ENCODE measurements around the gene RIMS4.
A peak's percentile ranks its signal among the peaks of the same experiment; 100 is the strongest.

The RIMS4 gene

DNA sequence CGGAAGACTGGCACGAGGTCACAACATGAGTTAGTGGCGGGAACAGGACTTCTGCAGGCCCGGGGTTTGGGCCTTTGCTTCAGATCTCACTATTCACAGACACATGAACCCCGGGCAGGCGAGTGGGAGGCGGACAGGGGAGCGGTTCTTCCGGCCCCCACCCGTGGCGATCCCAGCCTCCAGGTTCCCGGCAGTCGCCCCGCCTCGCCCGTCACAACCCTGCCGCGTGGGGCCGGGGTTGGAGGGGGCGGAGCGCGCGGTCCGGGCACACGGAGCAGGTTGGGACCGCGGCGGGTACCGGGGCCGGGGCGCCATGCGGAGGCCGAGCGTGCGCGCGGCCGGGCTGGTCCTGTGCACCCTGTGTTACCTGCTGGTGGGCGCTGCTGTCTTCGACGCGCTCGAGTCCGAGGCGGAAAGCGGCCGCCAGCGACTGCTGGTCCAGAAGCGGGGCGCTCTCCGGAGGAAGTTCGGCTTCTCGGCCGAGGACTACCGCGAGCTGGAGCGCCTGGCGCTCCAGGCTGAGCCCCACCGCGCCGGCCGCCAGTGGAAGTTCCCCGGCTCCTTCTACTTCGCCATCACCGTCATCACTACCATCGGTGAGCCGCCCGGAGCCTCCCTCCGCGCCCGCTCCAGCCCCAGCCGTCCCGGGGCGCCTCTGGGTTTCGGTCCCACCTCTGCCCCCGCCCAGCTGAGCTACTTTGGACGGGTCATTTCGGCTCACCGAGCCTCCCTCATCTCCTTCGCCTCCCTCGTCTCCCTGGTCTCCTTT, 64.6 kb downstream of the RIMS4 start, which contains the start of gene KCNK15:
KCNK15 (plus strand) TSS at position 268 of the 769 bp plus-strand sequence; CDS start at position 314, 46 bp downstream.
- H3K36me3 ChIP-seq (ENCODE audit: insufficient read depth, low read length) = no peaks in the 10 kb centered on the region
- no peak within 1 kb of the TSS for H3K4me3 ChIP-seq (ENCODE audit: low read depth in 1 of 2, low read length in 2 of 2)
- ATAC-seq (ENCODE audit: insufficient read depth, low read depth) = 0 out of 3 replicates have a peak, but pooled peaks have one; percentile 25
- no peaks in the 10 kb centered on the region for H3K79me2 ChIP-seq (ENCODE audit: insufficient read depth, low read length)
- DNase-seq = no peak
- H3K4me1 ChIP-seq (ENCODE audit: insufficient read depth, low read length) = no peaks in the 10 kb centered on the region
- H2AFZ ChIP-seq (ENCODE audit: low read depth, low read length) = no peak within 1 kb of the TSS
- no peak within 1 kb of the TSS for H3K27ac ChIP-seq (ENCODE audit: low read length)
- no peaks in the 10 kb centered on the region for H4K20me1 ChIP-seq (ENCODE audit: insufficient read depth, low read length)
- no peaks in the 10 kb centered on the region for H3K9me3 ChIP-seq (ENCODE audit: insufficient read depth, low read length, severe bottlenecking)
- no peak within 1 kb of the TSS for H3K9ac ChIP-seq (ENCODE audit: low read depth, low read length)
- peaks cover 38% of the 10 kb centered on the region for H3K27me3 ChIP-seq (ENCODE audit: insufficient read depth, low read length, poor library complexity)
- peak; percentile 72 for TF ChIP-seq EZH2 (IDR thresholded peaks at IDR 0.05; ENCODE audit: borderline replicate concordance, low read depth, low read length, severe bottlenecking)
- TF ChIP-seq, protein P1, sequence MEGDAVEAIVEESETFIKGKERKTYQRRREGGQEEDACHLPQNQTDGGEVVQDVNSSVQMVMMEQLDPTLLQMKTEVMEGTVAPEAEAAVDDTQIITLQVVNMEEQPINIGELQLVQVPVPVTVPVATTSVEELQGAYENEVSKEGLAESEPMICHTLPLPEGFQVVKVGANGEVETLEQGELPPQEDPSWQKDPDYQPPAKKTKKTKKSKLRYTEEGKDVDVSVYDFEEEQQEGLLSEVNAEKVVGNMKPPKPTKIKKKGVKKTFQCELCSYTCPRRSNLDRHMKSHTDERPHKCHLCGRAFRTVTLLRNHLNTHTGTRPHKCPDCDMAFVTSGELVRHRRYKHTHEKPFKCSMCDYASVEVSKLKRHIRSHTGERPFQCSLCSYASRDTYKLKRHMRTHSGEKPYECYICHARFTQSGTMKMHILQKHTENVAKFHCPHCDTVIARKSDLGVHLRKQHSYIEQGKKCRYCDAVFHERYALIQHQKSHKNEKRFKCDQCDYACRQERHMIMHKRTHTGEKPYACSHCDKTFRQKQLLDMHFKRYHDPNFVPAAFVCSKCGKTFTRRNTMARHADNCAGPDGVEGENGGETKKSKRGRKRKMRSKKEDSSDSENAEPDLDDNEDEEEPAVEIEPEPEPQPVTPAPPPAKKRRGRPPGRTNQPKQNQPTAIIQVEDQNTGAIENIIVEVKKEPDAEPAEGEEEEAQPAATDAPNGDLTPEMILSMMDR (IDR thresholded peaks at IDR 0.05; ENCODE audit: borderline replicate concordance, extremely low read depth, low read length, poor library complexity, severe bottlenecking) = no peak
- H3K4me2 ChIP-seq (ENCODE audit: insufficient read depth, low read length) = no peak within 1 kb of the TSS

DNA sequence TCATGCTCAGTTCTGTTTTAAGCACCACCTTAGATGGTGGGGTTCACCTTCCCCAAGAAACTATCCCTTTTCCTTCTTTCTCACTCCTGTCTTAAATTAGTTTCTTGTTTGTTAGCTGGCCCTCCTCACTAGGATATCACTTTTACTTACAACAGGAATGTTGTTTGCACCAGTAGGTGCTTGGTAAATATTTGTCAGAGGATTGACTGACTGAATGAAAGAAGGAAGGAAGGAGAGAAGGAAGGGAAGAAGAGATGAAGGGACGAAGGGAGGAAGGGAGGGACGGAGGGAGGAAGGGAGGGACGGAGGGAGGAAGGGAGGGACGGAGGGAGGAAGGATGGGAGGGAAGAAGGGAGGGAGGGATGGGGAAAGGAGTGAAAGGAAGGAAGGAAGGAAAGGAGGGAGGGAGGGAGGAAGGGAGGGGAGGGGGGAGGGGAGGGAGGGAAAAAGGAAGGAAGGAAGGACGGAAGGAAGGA, 65.2 kb downstream of the RIMS4 start:
- Histone ChIP-seq H3K27me3 (ENCODE audit: insufficient read depth, low read length, poor library complexity) (peaks cover 38% of the 10 kb centered on the region), H3K79me2 (ENCODE audit: insufficient read depth, low read length) (no peaks in the 10 kb centered on the region), H4K20me1 (ENCODE audit: insufficient read depth, low read length) (no peaks in the 10 kb centered on the region), H3K27ac (ENCODE audit: low read length) (no peak overlapping the region), H3K4me2 (ENCODE audit: insufficient read depth, low read length) (no peak overlapping the region), H2AFZ (ENCODE audit: low read depth, low read length) (no peak overlapping the region), H3K36me3 (ENCODE audit: insufficient read depth, low read length) (no peaks in the 10 kb centered on the region), H3K9ac (ENCODE audit: low read depth, low read length) (no peak overlapping the region), H3K4me1 (ENCODE audit: insufficient read depth, low read length) (no peaks in the 10 kb centered on the region), H3K4me3 (ENCODE audit: low read depth in 1 of 2, low read length in 2 of 2) (no peak overlapping the region), H3K9me3 (ENCODE audit: insufficient read depth, low read length, severe bottlenecking) (no peaks in the 10 kb centered on the region)
- DNase-seq (no peak), ATAC-seq (ENCODE audit: insufficient read depth, low read depth) (no peak)
- TF ChIP-seq, protein P1 (IDR thresholded peaks at IDR 0.05; ENCODE audit: borderline replicate concordance, extremely low read depth, low read length, poor library complexity, severe bottlenecking) = no peak
- no peak for TF ChIP-seq EZH2 (IDR thresholded peaks at IDR 0.05; ENCODE audit: borderline replicate concordance, low read depth, low read length, severe bottlenecking)

DNA sequence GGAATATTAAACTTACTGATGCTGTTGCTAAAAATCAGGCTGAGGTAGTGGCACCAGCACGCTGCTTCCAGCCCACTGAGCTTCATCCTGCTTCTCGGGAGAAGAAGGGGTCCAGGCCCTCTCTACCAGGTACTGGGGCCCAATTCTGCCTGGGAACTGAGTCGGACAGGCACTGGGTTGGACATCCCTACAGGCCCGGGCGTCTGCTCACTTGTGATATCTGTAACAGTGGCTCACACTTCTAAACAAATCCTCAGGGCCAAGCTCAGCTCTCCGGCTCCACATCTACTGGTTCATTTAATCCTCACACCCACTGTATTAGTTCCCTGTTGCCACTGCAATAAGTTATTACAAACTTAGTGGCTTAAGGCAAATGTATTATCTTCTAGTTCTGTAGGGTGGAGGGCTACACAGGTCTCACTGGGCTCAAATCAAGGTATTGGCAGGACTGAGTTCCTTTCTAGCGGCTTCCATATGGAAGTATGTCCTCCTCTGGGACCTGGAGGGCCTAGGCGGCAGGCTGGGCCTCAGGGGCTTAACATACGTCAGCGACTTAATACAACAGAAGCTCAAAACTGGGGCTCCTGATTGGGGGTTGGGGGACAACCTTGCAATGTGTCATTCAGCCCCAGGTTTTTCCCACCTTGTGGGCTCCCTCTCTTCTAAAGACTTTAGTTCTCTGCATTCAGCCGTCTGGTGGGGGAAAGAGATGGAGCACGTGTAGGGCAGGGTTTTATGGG, 66.3 kb downstream of the RIMS4 start:
- H3K27ac ChIP-seq (ENCODE audit: low read length) = no peak overlapping the region
- H2AFZ ChIP-seq (ENCODE audit: low read depth, low read length) = no peak overlapping the region
- no peak overlapping the region for H3K4me2 ChIP-seq (ENCODE audit: insufficient read depth, low read length)
- H3K4me3 ChIP-seq (ENCODE audit: low read depth in 1 of 2, low read length in 2 of 2) = no peak overlapping the region
- DNase-seq (no peak), ATAC-seq (ENCODE audit: insufficient read depth, low read depth) (no peak)
- H4K20me1 ChIP-seq (ENCODE audit: insufficient read depth, low read length) = no peaks in the 10 kb centered on the region
- no peaks in the 10 kb centered on the region for H3K9me3 ChIP-seq (ENCODE audit: insufficient read depth, low read length, severe bottlenecking)
- TF ChIP-seq, protein P1 (IDR thresholded peaks at IDR 0.05; ENCODE audit: borderline replicate concordance, extremely low read depth, low read length, poor library complexity, severe bottlenecking) = no peak
- no peak for TF ChIP-seq EZH2 (IDR thresholded peaks at IDR 0.05; ENCODE audit: borderline replicate concordance, low read depth, low read length, severe bottlenecking)
- H3K79me2 ChIP-seq (ENCODE audit: insufficient read depth, low read length) = no peaks in the 10 kb centered on the region
- H3K9ac ChIP-seq (ENCODE audit: low read depth, low read length) = no peak overlapping the region
- H3K4me1 ChIP-seq (ENCODE audit: insufficient read depth, low read length) = no peaks in the 10 kb centered on the region
- peaks cover 38% of the 10 kb centered on the region for H3K27me3 ChIP-seq (ENCODE audit: insufficient read depth, low read length, poor library complexity)
- H3K36me3 ChIP-seq (ENCODE audit: insufficient read depth, low read length) = no peaks in the 10 kb centered on the region

Data from DND-41 (cell line).